ENCODE measurements around the gene LLGL2.

LLGL2 gene

DNA sequence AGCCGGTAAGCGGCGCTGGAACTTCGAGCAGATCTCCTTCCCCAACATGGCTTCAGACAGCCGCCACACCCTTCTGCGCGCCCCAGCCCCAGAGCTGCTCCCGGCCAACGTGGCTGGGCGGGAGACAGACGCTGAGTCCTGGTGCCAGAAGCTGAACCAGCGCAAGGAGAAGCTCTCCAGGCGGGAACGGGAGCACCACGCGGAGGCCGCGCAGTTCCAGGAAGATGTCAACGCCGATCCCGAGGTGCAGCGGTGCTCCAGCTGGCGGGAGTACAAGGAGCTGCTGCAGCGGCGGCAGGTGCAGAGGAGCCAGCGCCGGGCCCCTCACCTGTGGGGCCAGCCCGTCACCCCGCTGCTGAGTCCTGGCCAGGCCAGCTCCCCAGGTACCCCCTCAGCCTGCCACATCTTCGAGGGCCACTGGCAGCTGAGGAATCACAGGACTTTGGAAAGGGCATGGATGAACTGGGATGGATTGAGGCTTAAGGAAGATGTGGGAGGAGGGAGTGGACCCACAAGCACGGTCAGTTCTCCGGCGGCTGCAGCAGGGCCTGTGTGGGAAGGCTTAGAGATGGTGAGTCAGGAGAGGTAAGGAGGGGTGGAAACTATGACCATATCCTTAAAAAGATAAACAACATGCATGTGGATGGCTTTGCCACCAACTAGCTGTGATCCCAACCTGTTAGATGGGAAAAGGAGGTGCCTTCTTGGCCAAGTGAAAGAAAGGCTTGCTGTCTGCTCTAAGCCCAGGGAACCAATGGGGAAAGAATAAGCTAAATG lies 3.4 kb upstream of the LLGL2 start:
- DNase-seq (ENCODE audit: low spot score) = no peak

GRCh38 chr17:75523647-75524046 lies 1.9 kb upstream of the LLGL2 start:
- DNase-seq (ENCODE audit: low spot score) = no peak

DNA sequence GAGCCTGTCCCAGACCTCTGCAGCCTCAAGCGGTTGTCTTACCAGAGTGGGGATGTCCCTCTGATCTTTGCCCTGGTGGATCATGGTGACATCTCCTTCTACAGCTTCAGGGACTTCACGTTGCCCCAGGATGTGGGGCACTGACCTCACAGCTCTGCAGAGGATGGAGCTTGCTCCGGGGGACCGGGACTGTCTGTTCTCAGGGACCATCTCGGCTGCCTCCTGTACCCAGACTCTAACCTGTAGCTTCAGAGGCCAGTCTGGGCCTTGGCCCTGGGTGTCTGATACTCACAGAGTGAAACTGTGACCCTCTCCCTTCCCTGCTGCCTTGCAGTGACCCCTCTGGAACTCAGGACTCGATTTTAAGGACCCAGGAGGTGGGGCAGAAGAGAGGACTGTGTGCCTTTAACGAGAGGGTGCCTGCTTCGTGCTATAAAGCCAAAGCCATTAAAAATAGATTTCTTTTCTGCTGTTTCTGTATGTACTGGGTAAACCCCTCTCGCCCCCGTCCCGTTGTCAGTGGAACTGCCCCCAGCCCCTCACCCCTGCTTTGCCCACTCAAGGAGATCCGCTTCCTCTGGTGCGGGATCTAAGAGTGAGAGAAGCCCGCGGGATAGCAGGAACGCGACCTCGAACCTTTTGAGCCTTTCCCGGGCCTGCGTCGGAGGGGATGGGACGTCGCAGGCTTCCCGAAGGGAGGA lies 1.1 kb upstream of the LLGL2 start:
- DNase-seq (ENCODE audit: low spot score) = no peak

DNA sequence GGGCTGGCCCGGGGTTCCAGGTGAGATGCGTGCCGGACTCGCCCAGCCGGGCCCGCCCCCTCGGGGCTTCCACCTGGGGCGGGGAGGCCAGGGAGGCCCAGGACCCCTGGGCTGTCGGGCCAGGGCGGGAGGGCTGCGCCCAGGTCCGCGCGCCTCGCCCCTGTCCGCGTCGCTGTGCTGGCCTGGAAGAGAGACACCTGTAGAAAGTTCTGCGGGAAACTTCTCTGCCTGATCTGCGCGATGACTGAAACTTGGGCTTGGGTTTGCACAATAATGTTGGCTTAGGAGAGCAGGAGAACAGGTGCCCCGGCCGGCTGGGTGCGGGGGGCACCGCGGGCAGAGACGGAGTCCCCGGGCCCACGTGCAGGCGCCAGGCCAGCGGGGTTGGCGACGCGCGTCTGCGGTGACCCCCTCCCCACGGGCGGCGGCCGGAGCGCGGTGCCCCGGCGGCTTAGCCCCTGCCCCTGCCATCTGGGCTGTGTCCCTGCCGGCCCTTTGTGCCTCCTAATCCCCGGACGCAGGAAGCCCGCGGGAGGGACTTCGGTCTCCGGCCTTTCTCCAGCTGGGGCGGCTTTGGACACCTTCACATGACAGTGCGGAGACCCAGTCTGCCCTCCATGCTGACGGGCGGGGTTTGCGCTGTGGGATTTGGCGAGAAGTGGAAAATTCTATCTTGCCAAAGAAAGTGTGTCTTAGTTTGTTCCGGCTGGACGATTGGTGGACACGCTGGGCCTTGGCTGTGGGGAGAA lies 483 bp downstream of the LLGL2 start:
- no peak for DNase-seq (ENCODE audit: low spot score)

- no peak for DNase-seq (ENCODE audit: low spot score)
Measured at GRCh38 chr17:75526555-75527270, 1.2 kb downstream of the LLGL2 start.

- DNase-seq (ENCODE audit: low spot score) = no peak
Measured at GRCh38 chr17:75530837-75531720, 5.6 kb downstream of the LLGL2 start.

DNA sequence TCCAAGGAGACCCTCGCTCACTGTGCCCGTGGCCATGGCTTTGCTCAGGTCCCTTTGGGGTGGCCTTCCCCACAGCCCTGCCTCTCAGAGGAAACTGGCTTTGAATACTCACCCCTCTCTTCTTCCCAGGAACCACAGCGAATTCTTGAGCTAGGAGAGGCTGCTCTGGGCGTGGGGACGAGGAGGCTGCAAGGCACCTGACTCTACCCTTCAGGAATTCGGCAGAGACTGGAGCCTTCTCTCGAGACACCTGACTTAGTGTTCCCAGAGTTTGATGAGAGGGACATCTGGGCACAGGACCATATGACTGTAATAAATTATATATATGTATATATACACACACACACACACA lies 6.2 kb downstream of the LLGL2 start:
- DNase-seq (ENCODE audit: low spot score) = no peak

DNA sequence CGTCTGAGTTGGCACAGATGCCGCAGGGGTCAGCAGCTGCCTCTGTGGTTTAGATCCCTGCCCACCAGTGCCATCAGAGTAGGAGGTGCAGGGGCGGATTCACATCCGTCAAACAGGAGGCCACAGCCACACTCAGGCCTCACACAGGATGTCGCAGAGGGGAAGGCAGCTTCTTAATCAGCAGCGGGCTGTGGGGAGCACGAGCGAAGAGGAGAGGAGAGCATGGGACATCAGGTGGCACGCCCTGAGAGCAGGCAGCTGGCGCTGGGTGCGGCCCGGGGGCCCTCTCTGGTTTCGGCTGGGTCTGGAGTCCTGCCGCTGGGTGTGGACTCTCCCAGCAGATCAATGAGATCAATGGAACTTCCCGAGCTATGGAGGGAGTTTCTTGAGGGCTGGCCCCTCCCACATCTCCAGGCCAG lies 9.6 kb downstream of the LLGL2 start:
- no peak for DNase-seq (ENCODE audit: low spot score)

GRCh38 chr17:75535871-75536270 lies 10.4 kb downstream of the LLGL2 start:
- no peak for DNase-seq (ENCODE audit: low spot score)

DNA sequence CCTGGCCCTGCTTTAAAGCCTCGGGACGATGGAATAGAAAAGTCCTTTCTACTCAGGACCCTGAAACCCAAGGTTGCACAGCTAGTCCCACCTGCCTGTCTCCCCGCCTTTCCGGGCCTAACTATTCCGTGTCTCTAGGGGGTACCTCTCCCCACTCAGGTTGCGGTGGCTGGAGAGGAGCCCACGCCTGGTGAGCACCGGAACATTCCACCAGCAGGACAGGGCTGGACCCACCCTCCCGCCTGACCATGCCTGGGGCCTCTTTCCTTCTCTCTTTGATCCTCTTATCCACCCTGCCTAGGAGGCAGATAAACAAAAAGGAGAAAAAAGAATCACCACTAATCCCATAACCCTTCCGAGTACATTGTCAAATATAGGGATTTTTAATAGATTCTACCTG lies 10.9 kb downstream of the LLGL2 start:
- DNase-seq (ENCODE audit: low spot score) = no peak

DNA sequence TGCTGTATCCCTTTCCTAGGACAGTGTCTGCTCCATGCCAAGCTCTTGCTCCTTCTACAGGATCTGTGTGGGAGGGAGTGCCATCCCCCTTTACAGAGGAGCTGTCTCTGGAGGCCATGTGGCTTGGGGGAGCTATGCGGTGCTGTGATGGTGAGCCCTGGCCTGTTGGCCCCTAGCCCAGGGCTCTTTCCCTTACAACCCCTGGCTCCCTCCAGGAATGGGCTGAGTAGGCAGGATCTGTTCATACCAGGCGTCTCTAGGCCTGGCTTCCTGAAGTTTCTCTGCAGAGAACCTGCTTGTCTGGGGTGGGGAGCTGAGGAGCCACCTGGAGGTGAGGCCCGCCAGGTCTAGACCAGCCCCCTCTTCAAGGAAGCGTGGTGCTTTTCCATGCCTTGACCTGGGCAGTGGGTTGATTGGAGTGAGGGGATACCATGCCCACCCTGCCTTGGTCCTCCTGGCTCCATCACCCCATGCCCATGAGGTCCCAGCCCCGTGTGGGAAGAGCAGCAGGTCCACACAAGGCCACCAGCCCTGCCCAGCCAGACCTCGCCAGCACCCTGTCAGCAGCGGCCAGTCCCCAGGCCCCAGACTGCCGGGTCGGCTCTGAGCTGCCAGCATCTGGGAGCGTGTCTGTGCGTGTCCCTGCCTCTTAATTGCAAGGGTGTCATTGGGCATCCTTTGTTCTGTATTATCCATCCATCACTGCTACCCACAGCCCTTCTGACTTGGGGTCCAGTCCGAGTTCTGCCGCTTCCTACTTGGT lies 14.7 kb downstream of the LLGL2 start:
- no peak for DNase-seq (ENCODE audit: low spot score)

DNA sequence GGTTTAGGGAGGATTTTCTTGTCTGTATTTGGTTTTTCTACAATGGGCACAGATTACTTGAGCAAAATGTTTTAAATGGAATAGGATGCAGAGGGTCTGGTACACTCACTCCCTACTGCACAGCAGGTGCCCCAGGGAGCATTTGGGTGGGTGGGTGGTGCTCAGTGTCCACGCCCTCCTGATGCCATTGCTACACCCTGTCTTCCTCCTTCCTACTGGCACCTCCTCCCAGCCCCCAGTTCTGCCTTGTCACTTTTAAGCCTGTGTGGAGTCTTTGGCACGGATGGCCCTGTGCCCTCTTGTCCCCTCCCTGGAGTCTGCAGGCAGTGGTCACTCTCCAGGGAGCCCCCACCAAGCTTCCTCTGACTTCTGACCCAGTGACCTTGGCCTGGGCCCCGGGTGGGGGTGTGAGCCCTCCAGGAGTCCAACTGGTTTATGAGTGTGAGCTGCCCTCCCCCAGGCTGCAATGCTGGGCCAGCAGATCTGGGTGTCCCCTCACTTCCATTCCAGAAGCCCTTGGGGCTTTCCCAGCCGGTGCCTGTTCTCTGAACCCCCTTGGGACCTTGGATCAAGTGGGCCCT lies 15.5 kb downstream of the LLGL2 start:
- DNase-seq (ENCODE audit: low spot score) = no peak

DNA sequence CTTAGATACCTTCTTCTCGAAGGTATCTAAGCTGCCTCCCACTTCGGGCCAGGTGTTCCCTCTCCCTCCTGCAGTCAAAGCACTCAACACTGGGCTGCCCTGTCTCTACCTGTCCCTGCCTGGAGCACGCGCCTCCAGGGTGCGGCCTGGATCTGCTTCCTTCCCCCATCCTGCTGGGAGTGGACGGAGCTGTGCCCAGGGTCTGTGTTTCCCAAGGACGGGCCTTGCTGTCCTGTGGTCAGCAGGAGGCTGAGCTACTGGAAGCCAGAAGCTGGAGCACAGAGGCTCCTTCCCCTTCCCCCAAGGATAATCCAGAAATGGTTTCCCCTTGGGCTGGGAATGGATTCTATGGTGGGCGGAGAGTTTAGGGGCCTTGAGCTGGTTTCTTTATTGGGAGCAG lies 16.7 kb downstream of the LLGL2 start:
- DNase-seq (ENCODE audit: low spot score) = no peak

DNA sequence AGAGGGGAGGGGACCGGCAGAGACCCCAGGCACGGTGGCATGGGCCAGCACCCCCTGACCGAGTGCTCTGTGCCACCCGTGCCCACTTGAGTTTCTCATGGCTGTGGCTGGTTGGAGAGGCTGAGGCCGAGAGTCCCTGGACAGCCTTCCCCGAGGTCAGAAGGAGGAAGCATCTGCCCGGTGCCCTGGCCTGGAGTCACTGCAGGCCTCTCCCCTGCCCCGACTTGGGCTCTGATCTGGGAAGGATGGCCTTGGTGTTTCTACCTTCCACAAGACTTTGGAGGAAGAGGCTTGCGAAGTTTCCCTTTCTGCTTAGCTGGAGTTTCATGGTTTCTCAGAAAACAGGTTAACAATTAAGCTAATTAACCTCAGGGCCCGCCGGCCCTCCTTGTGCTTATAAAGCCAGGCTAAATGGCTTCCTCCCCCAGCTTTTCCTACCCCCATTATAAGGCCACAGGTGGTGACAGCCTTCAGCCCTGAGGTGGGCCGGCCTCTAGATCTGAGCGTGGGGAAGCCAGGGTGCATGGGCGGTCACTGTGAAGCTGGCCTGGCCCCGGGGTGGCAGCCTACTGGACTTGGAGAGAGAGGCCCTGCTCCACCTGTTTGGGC lies 17.3 kb downstream of the LLGL2 start:
- DNase-seq (ENCODE audit: low spot score) = no peak

- no peak for DNase-seq (ENCODE audit: low spot score)
Measured at GRCh38 chr17:75544250-75544649, 18.8 kb downstream of the LLGL2 start.

DNA sequence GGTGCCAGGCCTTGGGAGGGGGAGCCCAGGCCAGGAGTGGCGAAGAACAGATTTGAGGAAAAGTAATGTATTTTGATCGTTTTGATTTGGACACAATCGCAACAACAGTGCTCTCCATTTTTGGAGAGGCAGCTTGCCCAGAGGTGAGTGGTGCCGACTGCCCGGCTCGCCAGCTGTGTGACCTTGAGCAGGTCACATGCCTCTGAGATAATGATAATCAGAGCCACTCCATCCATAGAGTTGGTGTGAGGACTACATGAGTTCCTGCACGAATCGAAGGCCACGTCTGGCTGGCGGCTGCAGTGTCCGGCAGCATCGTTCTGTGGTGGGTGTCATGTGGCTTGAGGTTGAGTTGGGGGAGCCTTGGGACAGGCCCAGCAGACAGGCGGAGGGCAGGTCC lies 20.7 kb downstream of the LLGL2 start:
- no peak for DNase-seq (ENCODE audit: low spot score)

DNA sequence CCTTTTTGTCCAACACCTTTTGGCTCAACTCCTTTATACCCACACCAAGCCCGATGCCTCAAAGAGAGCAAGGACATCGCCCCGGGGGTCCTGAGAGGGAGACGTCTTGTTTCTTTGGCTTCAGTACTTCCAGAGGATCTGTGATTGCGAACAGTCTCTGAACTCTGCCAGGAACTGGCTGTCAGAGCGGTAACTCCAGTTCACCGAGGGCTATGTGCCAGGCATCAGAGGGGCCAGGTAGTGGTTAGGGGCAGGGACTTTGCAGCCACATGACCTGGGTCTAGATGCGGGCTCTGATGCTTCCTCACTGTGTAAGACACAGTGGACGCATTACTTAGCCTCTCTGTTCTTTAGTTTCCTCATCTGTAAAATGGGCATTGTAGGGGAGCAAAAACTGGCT lies 21.6 kb downstream of the LLGL2 start:
- DNase-seq (ENCODE audit: low spot score) = no peak

DNA sequence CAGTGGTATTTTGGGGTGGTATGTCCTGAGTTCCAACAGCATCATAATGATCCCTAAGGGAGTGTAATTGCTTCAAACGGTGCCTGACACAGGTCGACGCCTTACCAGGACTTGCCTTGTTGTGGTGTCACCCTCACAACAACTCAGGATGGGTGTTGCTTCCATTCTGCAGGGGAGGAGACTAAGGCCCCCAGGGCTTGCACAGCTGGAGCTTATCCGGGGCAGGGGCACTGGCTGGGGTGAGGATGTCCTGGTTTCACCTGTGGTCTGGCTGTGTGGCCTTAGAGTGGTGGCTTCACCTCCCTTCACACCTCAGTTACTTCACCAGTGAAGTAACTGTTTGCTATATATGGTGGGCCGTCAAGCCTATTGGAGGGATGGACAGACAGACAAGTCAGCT lies 23.3 kb downstream of the LLGL2 start:
- DNase-seq (ENCODE audit: low spot score) = no peak

- DNase-seq (ENCODE audit: low spot score) = no peak
Measured at GRCh38 chr17:75549246-75550138, 24.0 kb downstream of the LLGL2 start.

Measured in hepatic stellate cell (primary cell).